ENCODE results near the gene MORN5. TPM values are rescaled to one million over a fixed set of nuclear protein-coding genes. Genes with fewer than 3 reads are reported as not detected.
"Not testable (repeated sequence)": the region's sequence is repeated elsewhere in the genome, so short reads cannot be mapped to it uniquely, and the experiment has no call there.

MORN5 gene
- not detected in 2 replicates for total RNA-seq

DNA sequence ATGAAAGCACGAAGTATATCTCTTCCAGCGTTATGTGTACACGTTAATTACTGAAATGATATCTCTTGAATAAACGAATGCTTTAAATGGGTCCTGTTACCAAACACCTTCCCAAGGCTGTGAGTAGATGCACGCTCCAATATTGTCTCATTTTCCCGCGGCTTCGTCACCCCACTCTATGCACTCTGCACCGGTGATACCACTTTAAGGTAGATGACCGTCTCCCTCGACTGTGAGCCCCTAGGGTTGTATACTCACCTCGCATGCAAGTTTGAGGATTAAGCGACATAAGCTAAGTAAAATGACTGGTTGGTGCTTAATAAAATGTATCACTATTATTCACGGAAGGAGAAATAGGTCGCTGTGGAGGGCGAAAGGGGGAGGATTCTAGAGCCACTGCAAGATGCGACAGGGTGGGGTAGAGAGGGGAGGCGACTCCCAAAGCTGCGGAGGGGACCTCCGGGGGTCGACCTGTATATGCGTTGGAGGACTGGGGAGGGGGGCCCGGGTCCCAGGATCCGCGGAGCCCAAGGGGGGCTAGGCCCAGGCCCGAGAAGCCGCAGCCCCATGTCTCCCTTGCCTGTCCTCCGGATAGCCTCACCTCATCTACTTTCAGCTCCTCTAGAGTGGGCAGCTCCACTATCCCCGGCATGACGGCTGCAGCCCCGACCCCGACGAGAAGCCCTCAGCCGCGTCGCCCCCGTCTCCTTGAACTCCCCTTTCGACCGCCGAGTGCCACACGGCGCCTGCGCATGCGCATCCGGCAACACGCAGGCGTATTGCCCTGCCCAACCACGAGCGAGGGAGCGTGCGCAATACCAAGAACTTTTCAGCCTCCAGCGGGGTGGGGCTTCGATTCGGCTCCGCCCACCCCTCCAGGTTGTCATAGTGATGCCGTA lies at the start of gene MORN5, which contains the start of gene NDUFA8:
TSS of gene MORN5 (plus strand) at position 883 of the 899 bp plus-strand sequence. CDS start 65 bp downstream, outside the sequence.
TSS of gene NDUFA8 (minus strand) at position 754 of the 899 bp plus-strand sequence. CDS start at position 652, 102 bp downstream.
- peaks cover 7% of the 10 kb centered on the region for H3K9me3 Mint-ChIP-seq
- H3K27ac Mint-ChIP-seq, result peak within 1 kb of the TSS; percentile 98
- H3K4me1 Mint-ChIP-seq, result peaks cover 27% of the 10 kb centered on the region
- H3K36me3 Mint-ChIP-seq (ENCODE audit: low read depth), result peaks cover 5% of the 10 kb centered on the region
- H3K4me3 Mint-ChIP-seq, result peak within 1 kb of the TSS; percentile 99
- DNase-seq, result peak; percentile 99
- intact Hi-C loops (cut with micrococcal nuclease), result loop anchor here (1.0 to 5.0 kb wide), 4 partner anchors 32 to 105 kb away; partner anchors contain the start of genes MRRF and RBM18
- H3K27me3 Mint-ChIP-seq, result peaks cover 28% of the 10 kb centered on the region

DNA sequence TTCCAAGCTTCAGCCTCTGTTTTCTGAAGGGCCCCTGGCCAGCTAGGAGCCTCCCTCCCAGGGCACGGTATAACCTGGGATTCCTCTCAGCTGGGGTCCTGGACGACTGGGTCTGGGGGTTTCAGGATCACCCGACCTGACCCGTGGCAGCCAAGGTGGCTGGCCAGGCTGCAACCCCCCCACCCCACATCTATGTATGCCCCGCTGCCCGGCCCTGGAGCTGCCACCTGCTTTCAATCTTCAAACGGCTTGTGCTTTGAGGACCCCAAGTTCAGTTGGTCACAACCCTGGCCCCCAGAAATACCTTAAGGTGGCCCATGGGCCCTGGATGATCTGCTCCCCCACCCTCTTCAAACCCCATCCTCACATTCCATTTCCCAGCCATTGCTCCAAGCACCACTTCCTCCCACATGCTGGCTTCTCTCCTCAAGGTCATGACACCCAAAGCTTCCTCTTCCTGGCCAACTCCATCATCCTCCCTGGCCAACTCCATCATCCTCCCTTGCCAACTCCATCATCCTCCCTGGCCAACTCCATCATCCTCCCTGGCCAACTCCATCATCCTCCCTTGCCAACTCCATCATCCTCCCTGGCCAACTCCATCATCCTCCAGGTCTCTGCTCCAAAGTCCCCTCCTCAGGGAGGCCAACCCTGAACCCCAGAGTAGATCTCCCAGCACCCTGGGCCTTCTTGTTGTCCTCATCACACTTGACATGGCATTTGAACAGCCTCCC lies 49.4 kb upstream of the MORN5 start:
- DNase-seq, result no peak
- no peaks in the 10 kb centered on the region for H3K4me1 Mint-ChIP-seq
- no peak overlapping the region for H3K27ac Mint-ChIP-seq
- peaks cover 2% of the 10 kb centered on the region for H3K27me3 Mint-ChIP-seq
- H3K4me3 Mint-ChIP-seq, result no peak overlapping the region
- intact Hi-C loops (cut with micrococcal nuclease), result no loop called here
- H3K9me3 Mint-ChIP-seq, result no peaks in the 10 kb centered on the region
- no peaks in the 10 kb centered on the region for H3K36me3 Mint-ChIP-seq (ENCODE audit: low read depth)

GRCh38 chr9:122111413-122112085 lies 48.2 kb upstream of the MORN5 start:
- H3K27me3 Mint-ChIP-seq, result peaks cover 2% of the 10 kb centered on the region
- no peak overlapping the region for H3K4me3 Mint-ChIP-seq
- no peaks in the 10 kb centered on the region for H3K4me1 Mint-ChIP-seq
- intact Hi-C loops (cut with micrococcal nuclease), result no loop called here
- H3K9me3 Mint-ChIP-seq, result no peaks in the 10 kb centered on the region
- DNase-seq, result no peak
- H3K36me3 Mint-ChIP-seq (ENCODE audit: low read depth), result no peaks in the 10 kb centered on the region
- H3K27ac Mint-ChIP-seq, result no peak overlapping the region

- no peak for DNase-seq
- Mint-ChIP-seq H3K27ac (no peak overlapping the region), H3K4me1 (no peaks in the 10 kb centered on the region), H3K9me3 (no peaks in the 10 kb centered on the region), H3K27me3 (peaks cover 2% of the 10 kb centered on the region), H3K36me3 (ENCODE audit: low read depth) (no peaks in the 10 kb centered on the region), H3K4me3 (no peak overlapping the region)
- intact Hi-C loops (cut with micrococcal nuclease), result no loop called here
Measured at GRCh38 chr9:122112238-122112637, 47.5 kb upstream of the MORN5 start.

DNA sequence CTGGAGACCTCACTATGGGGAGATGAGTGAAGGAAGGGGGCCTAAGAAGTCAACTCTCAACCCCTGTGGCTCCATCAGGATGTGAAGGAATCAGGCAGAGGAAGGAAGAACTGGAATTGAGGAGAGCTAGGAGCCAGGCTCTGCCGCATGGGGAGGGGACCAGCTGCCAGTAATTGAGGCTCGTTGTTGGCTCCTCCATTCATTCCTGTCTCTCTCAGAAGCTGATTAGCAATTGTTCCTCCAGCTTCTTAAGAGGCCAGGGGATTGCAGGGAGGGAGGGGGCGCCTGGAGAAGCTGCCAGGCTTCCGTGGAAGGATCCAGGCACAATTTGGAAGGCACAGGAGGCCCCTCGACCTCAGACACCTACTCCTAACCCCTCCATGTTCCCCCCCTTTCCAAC lies 46.1 kb upstream of the MORN5 start:
- no peaks in the 10 kb centered on the region for H3K4me1 Mint-ChIP-seq
- no peak overlapping the region for H3K27ac Mint-ChIP-seq
- no peak overlapping the region for H3K4me3 Mint-ChIP-seq
- intact Hi-C loops (cut with micrococcal nuclease), result no loop called here
- no peak for DNase-seq
- H3K36me3 Mint-ChIP-seq (ENCODE audit: low read depth), result no peaks in the 10 kb centered on the region
- H3K9me3 Mint-ChIP-seq, result no peaks in the 10 kb centered on the region
- H3K27me3 Mint-ChIP-seq, result peaks cover 2% of the 10 kb centered on the region

GRCh38 chr9:122115176-122116035 lies 44.3 kb upstream of the MORN5 start:
- no peaks in the 10 kb centered on the region for H3K36me3 Mint-ChIP-seq (ENCODE audit: low read depth)

DNA sequence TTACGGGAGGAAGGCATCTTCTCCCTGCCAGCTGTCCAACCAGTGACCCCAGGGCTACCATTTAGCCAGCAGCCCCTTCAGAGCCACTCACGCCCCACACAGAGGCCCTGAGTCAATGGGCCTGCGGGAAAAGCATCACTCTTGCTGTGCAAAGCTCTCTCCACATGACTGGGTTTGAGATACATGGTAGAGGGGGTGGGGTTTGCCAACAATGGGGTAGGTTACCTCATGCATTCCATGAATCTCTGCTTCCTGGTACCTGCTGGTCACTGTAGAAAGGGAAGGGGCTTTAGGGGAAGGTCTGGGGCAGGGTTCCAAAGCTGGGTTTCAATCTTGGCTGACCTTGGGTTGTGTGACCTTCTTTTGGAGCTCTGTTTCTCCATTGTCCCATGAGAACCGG lies 43.7 kb upstream of the MORN5 start:
- Mint-ChIP-seq H3K27me3 (peaks cover 2% of the 10 kb centered on the region), H3K36me3 (ENCODE audit: low read depth) (no peaks in the 10 kb centered on the region), H3K4me3 (no peak overlapping the region), H3K27ac (no peak overlapping the region), H3K4me1 (no peaks in the 10 kb centered on the region), H3K9me3 (no peaks in the 10 kb centered on the region)
- no peak for DNase-seq
- intact Hi-C loops (cut with micrococcal nuclease), result no loop called here

More at GRCh38 chr9:122115176-122116035, 44.3 kb upstream of the MORN5 start:
- intact Hi-C loops (cut with micrococcal nuclease), result no loop called here
- Mint-ChIP-seq H3K27ac (no peak overlapping the region), H3K4me3 (no peak overlapping the region), H3K27me3 (peaks cover 2% of the 10 kb centered on the region), H3K9me3 (no peaks in the 10 kb centered on the region), H3K4me1 (no peaks in the 10 kb centered on the region)
- no peak for DNase-seq

- Mint-ChIP-seq H3K36me3 (ENCODE audit: low read depth) (no peaks in the 10 kb centered on the region), H3K9me3 (no peaks in the 10 kb centered on the region), H3K4me1 (no peaks in the 10 kb centered on the region), H3K4me3 (no peak overlapping the region), H3K27ac (no peak overlapping the region), H3K27me3 (peaks cover 2% of the 10 kb centered on the region)
- DNase-seq, result no peak
- intact Hi-C loops (cut with micrococcal nuclease), result no loop called here
Measured at GRCh38 chr9:122116448-122117173, 43.1 kb upstream of the MORN5 start.

- H3K4me1 Mint-ChIP-seq; H3K36me3 Mint-ChIP-seq (ENCODE audit: low read depth); H3K4me3 Mint-ChIP-seq; H3K9me3 Mint-ChIP-seq; intact Hi-C loops (cut with micrococcal nuclease); H3K27ac Mint-ChIP-seq; DNase-seq; H3K27me3 Mint-ChIP-seq: not testable (repeated sequence)
Measured at GRCh38 chr9:122117241-122117640, 42.5 kb upstream of the MORN5 start.

- no peak for DNase-seq
Measured at GRCh38 chr9:122118343-122119165, 41.2 kb upstream of the MORN5 start.

DNA sequence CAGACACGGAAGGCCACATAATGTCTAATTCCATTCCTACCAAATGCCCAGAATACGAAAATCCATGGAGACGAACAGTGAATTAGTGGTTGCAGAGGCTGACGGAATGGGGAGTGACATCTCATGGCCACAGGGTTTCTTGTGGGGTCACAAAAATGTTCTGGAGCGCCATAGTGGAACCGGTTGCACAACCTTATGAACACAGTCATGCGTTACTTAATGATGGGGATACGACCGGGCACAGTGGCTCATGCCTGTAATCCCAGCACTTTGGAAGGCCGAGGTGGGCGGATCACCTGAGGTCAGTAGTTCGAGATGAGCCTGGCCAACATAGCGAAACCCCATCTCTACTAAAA lies 40.6 kb upstream of the MORN5 start:
- Mint-ChIP-seq H3K4me3 (no peak overlapping the region), H3K4me1 (peaks cover 3% of the 10 kb centered on the region), H3K36me3 (ENCODE audit: low read depth) (no peaks in the 10 kb centered on the region), H3K27ac (no peak overlapping the region), H3K27me3 (peaks cover 2% of the 10 kb centered on the region), H3K9me3 (no peaks in the 10 kb centered on the region)
- DNase-seq, result no peak
- intact Hi-C loops (cut with micrococcal nuclease), result no loop called here

More at GRCh38 chr9:122118343-122119165, 41.2 kb upstream of the MORN5 start:
- peaks cover 3% of the 10 kb centered on the region for H3K4me1 Mint-ChIP-seq
- H3K9me3 Mint-ChIP-seq, result no peaks in the 10 kb centered on the region
- H3K36me3 Mint-ChIP-seq (ENCODE audit: low read depth), result no peaks in the 10 kb centered on the region
- H3K27ac Mint-ChIP-seq, result no peak overlapping the region
- intact Hi-C loops (cut with micrococcal nuclease), result no loop called here
- no peaks in the 10 kb centered on the region for H3K27me3 Mint-ChIP-seq
- no peak overlapping the region for H3K4me3 Mint-ChIP-seq

DNA sequence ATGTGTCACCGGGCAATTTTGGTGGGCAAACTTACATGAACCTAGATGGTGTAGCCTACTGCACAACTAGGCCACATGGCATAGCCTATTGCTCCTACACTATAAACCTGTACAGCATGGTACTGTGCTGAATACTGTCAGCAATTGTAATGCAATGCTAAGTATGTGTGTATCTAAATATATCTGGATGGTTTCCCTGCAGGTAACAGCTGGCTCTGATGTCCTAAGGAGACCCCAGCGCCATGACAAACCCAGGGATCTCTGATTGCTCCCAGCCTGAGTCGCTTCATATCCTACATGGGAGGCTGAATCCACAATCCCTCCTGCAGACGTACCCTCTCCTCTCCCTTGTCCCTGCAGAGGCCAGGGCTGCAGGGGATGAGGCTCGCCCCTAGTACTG lies 40.0 kb upstream of the MORN5 start:
- intact Hi-C loops (cut with micrococcal nuclease), result loop anchor here (10.0 kb wide), 1 partner anchor 335 kb away; no protein-coding TSS in a partner anchor
- Mint-ChIP-seq H3K9me3 (no peaks in the 10 kb centered on the region), H3K27me3 (peaks cover 7% of the 10 kb centered on the region), H3K4me1 (peaks cover 3% of the 10 kb centered on the region), H3K36me3 (ENCODE audit: low read depth) (no peaks in the 10 kb centered on the region), H3K4me3 (no peak overlapping the region), H3K27ac (no peak overlapping the region)
- DNase-seq, result no peak

Measured in activated CD4-positive, alpha-beta T cell treated with anti-CD3 and anti-CD28 coated beads, Interleukin-2, amount 10 ng/mL, durations not matched to agents 24 days and 14 days (primary cell).